Measurements from ENCODE around the gene ALOX15B.
A peak's percentile ranks its signal among the peaks of the same experiment; 100 is the strongest.
"Not testable (repeated sequence)": the region's sequence is repeated elsewhere in the genome, so short reads cannot be mapped to it uniquely, and the experiment has no call there.

Gene ALOX15B

GRCh38 chr17:8063761-8064534 is 25.1 kb downstream of the ALOX15B start:
- no peak for DNase-seq

- DNase-seq, result no peak
These were observed 25.7 kb downstream of the ALOX15B start for GRCh38 chr17:8064561-8065019.

- DNase-seq, result no peak
These were observed 28.2 kb downstream of the ALOX15B start for GRCh38 chr17:8066841-8067775.

GRCh38 chr17:8067806-8068205 is 28.9 kb downstream of the ALOX15B start:
- DNase-seq, result no peak

GRCh38 chr17:8068736-8069586 is 30.1 kb downstream of the ALOX15B start:
- DNase-seq, result no peak

GRCh38 chr17:8069587-8069860 is 30.7 kb downstream of the ALOX15B start:
- DNase-seq, result no peak

- no peak for DNase-seq
These were observed 32.6 kb downstream of the ALOX15B start for GRCh38 chr17:8071496-8071895.

GRCh38 chr17:8072341-8072728 is 33.5 kb downstream of the ALOX15B start:
- DNase-seq, result no peak

GRCh38 chr17:8072729-8073461 is 34.0 kb downstream of the ALOX15B start:
- DNase-seq, result no peak

- DNase-seq, result peak; percentile 76
These were observed 35.0 kb downstream of the ALOX15B start for GRCh38 chr17:8073627-8074484.

- DNase-seq, result no peak
These were observed 35.7 kb downstream of the ALOX15B start for GRCh38 chr17:8074554-8074953.

GRCh38 chr17:8075081-8075480 is 36.2 kb downstream of the ALOX15B start:
- DNase-seq, result no peak

GRCh38 chr17:8075574-8076342 is 36.9 kb downstream of the ALOX15B start:
- DNase-seq, result no peak

- DNase-seq, result no peak
These were observed 37.8 kb downstream of the ALOX15B start for GRCh38 chr17:8076502-8077266.

GRCh38 chr17:8077939-8078338 is 39.1 kb downstream of the ALOX15B start:
- not testable (repeated sequence) for DNase-seq

- DNase-seq, result peak; percentile 64
These were observed 40.7 kb downstream of the ALOX15B start for GRCh38 chr17:8079291-8080207.

GRCh38 chr17:8080208-8080798 is 41.4 kb downstream of the ALOX15B start:
- no peak for DNase-seq

- DNase-seq, result no peak
These were observed 42.0 kb downstream of the ALOX15B start for GRCh38 chr17:8080799-8081219.

Measured in effector CD8-positive, alpha-beta T cell (primary cell).